K562 (cell line): ENCODE results near the gene CHTF8. TPM values are rescaled to one million over a fixed set of nuclear protein-coding genes. Genes with fewer than 3 reads are reported as not detected.

Source experiments
- ATAC-seq: fragments of 200-7000 bp; cut with Tn5 transposase; 3 replicates; pipeline ENCODE4 v1.9.1; 2020; ENCODE audit warnings: moderate library complexity
- BruUV-seq: library from RNA; stranded (reverse); fragments of 400-500 nt; replicated peaks from 2 replicates; lab custom pipeline; 2021; lab: Mats Ljungman, UMichigan
- CTCF ChIA-PET: fragments of 300-600 bp; formaldehyde crosslinking; extraction: SDS; loops from one replicate; lab custom pipeline; 2021; ENCODE audit warnings: low intra/inter-chr PET ratio; lab: Yijun Ruan, JAX
- POLR2A ChIA-PET: fragments of 300-600, 350-650 bp; sonication (Branson Sonifier 250); formaldehyde crosslinking; extraction: SDS; loops from one replicate; lab custom pipeline; 2021; ENCODE audit warnings: antibody characterized with exemption, inconsistent platforms; lab: Yijun Ruan, JAX
- DNase-seq, 4 experiments: peaks; one replicate each; pipeline versions ENCODE4 v3.0.0 to v3.0.0-alpha.2; 2011 to 2018; ENCODE audit warnings: low spot score in 3 of 4, mixed read lengths in 3 of 4; ENCODE audit errors: extremely low read depth in 1 of 4
- FAIRE-seq: peaks from 2 replicates; lab custom pipeline; 2011; peaks lifted over from hg19 to GRCh38; lab: Jason Lieb, UNC
- H2AFZ ChIP-seq: 2 replicates; pipeline ENCODE4 v1.6.0; 2011; ENCODE audit warnings: low read depth, low read length, control low read depth, inconsistent platforms
- H3K27ac ChIP-seq: fragments of 200-600 bp; 3 replicates; pipeline ENCODE4 v1.8.0; 2011; ENCODE audit warnings: low read depth, mild to moderate bottlenecking, control low read depth, inconsistent platforms, low read length, moderate library complexity, mixed read lengths; ENCODE audit errors: extremely low read depth
- H3K27me3 ChIP-seq, 2 experiments: fragments of 300-600 bp in 1 of 2; 2 replicates in 1 of 2; 3 replicates in 1 of 2; pipeline versions ENCODE4 v1.6.0 to v1.8.0; 2011; ENCODE audit warnings: inconsistent platforms in 2 of 2, low read length in 2 of 2, mild to moderate bottlenecking in 1 of 2, mixed read lengths in 1 of 2, moderate library complexity in 1 of 2; ENCODE audit not compliant: control insufficient read depth in 2 of 2, insufficient read depth in 2 of 2
- H3K36me3 ChIP-seq: fragments of 300-600 bp; 3 replicates; pipeline ENCODE4 v1.8.0; 2011; ENCODE audit warnings: mild to moderate bottlenecking, low read length, inconsistent platforms; ENCODE audit not compliant: control insufficient read depth, insufficient read depth
- H3K4me1 ChIP-seq, 2 experiments: fragments of 200-600 bp in 1 of 2; replicated peaks in 1 of 2; 2 replicates in 1 of 2; 3 replicates in 1 of 2; pipeline versions ENCODE4 v1.5.1 to v1.8.0; 2011; ENCODE audit warnings: inconsistent platforms in 2 of 2, low read length in 2 of 2, mild to moderate bottlenecking in 1 of 2, mixed read lengths in 1 of 2, moderate library complexity in 1 of 2; ENCODE audit not compliant: control insufficient read depth in 2 of 2, insufficient read depth in 2 of 2
- H3K4me2 ChIP-seq: 2 replicates; pipeline ENCODE4 v1.6.1; 2011; ENCODE audit warnings: low read length, control low read depth, inconsistent platforms, mixed read lengths; ENCODE audit not compliant: insufficient read depth
- H3K4me3 ChIP-seq: fragments of 200-600 bp; sonication (generic), shearing (Covaris generic); 2 replicates; pipeline ENCODE4 v1.5.1; 2016; ENCODE audit warnings: control low read depth, inconsistent platforms
- H3K79me2 ChIP-seq: fragments of 200-600 bp; 3 replicates; pipeline ENCODE4 v1.8.0; 2011; ENCODE audit warnings: low read length, inconsistent platforms; ENCODE audit not compliant: control insufficient read depth, insufficient read depth
- H3K9ac ChIP-seq, 2 experiments: 2 replicates each; pipeline versions ENCODE4 v1.6.0 to v1.6.1; 2011; ENCODE audit warnings: low read depth in 2 of 2, low read length in 2 of 2, control low read depth in 1 of 2, inconsistent platforms in 1 of 2, mild to moderate bottlenecking in 1 of 2, mixed read lengths in 1 of 2; ENCODE audit not compliant: insufficient read depth in 1 of 2
- H3K9me1 ChIP-seq: one replicate; pipeline ENCODE4 v1.6.0; 2011; ENCODE audit warnings: inconsistent platforms, mild to moderate bottlenecking, low read length, moderate library complexity; ENCODE audit not compliant: control insufficient read depth, insufficient read depth
- H3K9me3 ChIP-seq: replicated peaks from 2 replicates; pipeline ENCODE4 v1.5.1; 2011; ENCODE audit warnings: low read depth, low read length, inconsistent platforms; ENCODE audit not compliant: control insufficient read depth, insufficient read depth
- H4K20me1 ChIP-seq: replicated peaks from 2 replicates; pipeline ENCODE4 v1.6.1; 2011; ENCODE audit warnings: low read length, inconsistent platforms, mixed read lengths; ENCODE audit not compliant: control insufficient read depth, insufficient read depth
- BACH1 ChIP-seq: fragments of 200-800 bp; sonication (Bioruptor generic); IDR thresholded peaks from 2 replicates; pipeline ENCODE4 v1.6.1; 2016; ENCODE audit warnings: missing genetic modification characterization, missing compliant biosample characterization
- CBX2 ChIP-seq: fragments of 200-600 bp; sonication (generic); IDR thresholded peaks from one replicate; pipeline ENCODE4 v1.6.1; 2012; ENCODE audit warnings: mild to moderate bottlenecking, low read length, inconsistent platforms; ENCODE audit not compliant: insufficient read depth, poor library complexity, severe bottlenecking
- CBX3 ChIP-seq, 2 experiments: IDR thresholded peaks; 1 replicate in 1 of 2; 2 replicates in 1 of 2; pipeline ENCODE4 v1.6.1; 2012; ENCODE audit warnings: inconsistent platforms in 2 of 2, low read length in 2 of 2, borderline replicate concordance in 1 of 2, control low read depth in 1 of 2
- MECOM ChIP-seq: fragments of 250-450 bp; sonication (Bioruptor Pico); IDR thresholded peaks from 2 replicates; pipeline ENCODE4 v1.8.0; 2022; ENCODE audit warnings: inconsistent platforms
- NR2F6 ChIP-seq: fragments of 450-650 bp; formaldehyde crosslinking; IDR thresholded peaks from 2 replicates; pipeline ENCODE4 v1.4.0; 2020; ENCODE audit warnings: mild to moderate bottlenecking
- PML ChIP-seq: IDR thresholded peaks from 2 replicates; pipeline ENCODE4 v1.6.1; 2012; ENCODE audit warnings: low read length, inconsistent platforms
- ZC3H11A ChIP-seq: IDR thresholded peaks from 2 replicates; pipeline ENCODE4 v1.6.1; 2012; ENCODE audit warnings: low read depth, low read length, improper control_type of control experiment
- ZFPM2 ChIP-seq: fragments of 250-450 bp; sonication (Bioruptor Pico); IDR thresholded peaks from 2 replicates; pipeline ENCODE4 v1.5.1; 2022; ENCODE audit warnings: mild to moderate bottlenecking
- ZNF165 ChIP-seq: fragments of 250-450 bp; sonication (Bioruptor Pico); IDR thresholded peaks from 2 replicates; pipeline ENCODE4 v1.4.0; 2020; ENCODE audit warnings: borderline replicate concordance
- ZNF408 ChIP-seq: fragments of 250-450 bp; sonication (Bioruptor Pico); IDR thresholded peaks from 2 replicates; pipeline ENCODE4 v1.4.0; 2020; ENCODE audit warnings: low read depth, mild to moderate bottlenecking, moderate library complexity
- ZNF436 ChIP-seq: fragments of 250-450, 450-650 bp; sonication (Bioruptor Pico); formaldehyde crosslinking; IDR thresholded peaks from 2 replicates; pipeline ENCODE4 v1.7.0; 2020; ENCODE audit warnings: mild to moderate bottlenecking
- ZSCAN32 ChIP-seq: fragments of 450-650 bp; formaldehyde crosslinking; IDR thresholded peaks from 2 replicates; pipeline ENCODE4 v1.4.0; 2020; ENCODE audit warnings: mild to moderate bottlenecking, moderate library complexity
- WGBS: fragments of 100-300 bp; shearing (Covaris generic); methylation state at CpG from one replicate; pipeline ENCODE4 v1.1.6; 2016; ENCODE audit warnings: low coverage, mixed read lengths; ENCODE audit not compliant: insufficient coverage; ENCODE audit errors: missing lambda C conversion rate; 5-methylcytosine and 5-hydroxymethylcytosine counted together
- in situ Hi-C: fragments of 300-500 bp; cut with MboI; formaldehyde crosslinking; loops from 4 replicates; pipeline ENCODE4 v1.15.0; 2018; ENCODE audit warnings: inconsistent platforms, mixed read lengths
- intact Hi-C: fragments of 100-400 bp; cut with micrococcal nuclease; formaldehyde crosslinking; loops from 2 replicates; pipeline ENCODE4 v1.14.2; 2022
- polyA plus RNA-seq, 8 experiments: library from polyadenylated mRNA; depleted of rRNA in 4 of 8; stranded (reverse) in 5 of 8; unstranded in 3 of 8; fragments of >200 nt; fragmentation: Nextera tagmentation in 2 of 8; fragmentation: Illumina TruSeq in 1 of 8; extraction: Ambion mirVana in 2 of 8; extraction: Trizol in 1 of 8; gene quantifications; 2 replicates each; pipeline versions ENCODE4 v1.2.1 to v1.2.3, GENCODE V29; 2011 to 2014; ENCODE audit warnings: inconsistent platforms in 1 of 8, missing spikeins in 1 of 8
- total RNA-seq, 7 experiments: library from RNA; depleted of rRNA in 6 of 7; stranded (reverse); fragments of >200 nt in 6 of 7; fragmentation: Illumina TruSeq in 2 of 7; extraction: Trizol in 2 of 7; gene quantifications; 2 replicates each; pipeline versions ENCODE4 v1.2.1 to v1.2.3, GENCODE V29; 2011 to 2021; ENCODE audit warnings: low replicate concordance in 1 of 7

Gene CHTF8
- total and polyA plus RNA-seq, 9 of the 15 experiments (the other 6 are each of a cell fraction or from before 2014, with no cell fraction given): 20.2 to 199 (median 108) TPM

DNA sequence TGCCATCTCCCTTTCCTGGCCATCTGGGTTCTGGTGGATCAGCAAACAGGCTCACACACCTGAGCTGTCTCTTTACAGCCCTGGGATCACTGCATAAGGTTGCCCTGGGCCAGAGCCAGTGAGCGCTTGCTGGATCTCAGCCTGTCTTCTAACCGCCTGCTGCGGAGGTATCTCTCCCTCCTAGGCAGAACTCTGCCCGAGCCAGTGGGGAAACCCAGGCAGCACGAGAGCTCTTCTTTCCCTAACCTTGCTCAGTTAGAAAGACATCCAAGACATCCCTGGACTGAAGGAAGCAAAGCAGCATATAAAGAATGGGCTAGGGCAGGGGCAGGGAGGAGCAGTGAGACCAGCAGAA, 20.5 kb downstream of the CHTF8 start:
- WGBS: 81% methylated on average over 5 of the region's 5 CpGs
- H3K9me1 ChIP-seq: peaks cover 10% of the 10 kb centered on the region
- no peak for FAIRE-seq
- in situ Hi-C loops: loop anchor here (10.0 kb wide), 2 partner anchors 407 to 587 kb away; no protein-coding TSS in a partner anchor
- no peak for DNase-seq
- no peak overlapping the region for H3K4me2 ChIP-seq
- H4K20me1 ChIP-seq: 0 out of 2 replicates have a peak, but pooled peaks cover 10% of the 10 kb centered on the region
- CTCF ChIA-PET: interaction anchor here (0.9 kb wide), 2 partner anchors 13 to 209 kb away, joined by 3 read pairs; no protein-coding TSS in a partner anchor
- no peak for ATAC-seq
- no peak overlapping the region for H3K4me3 ChIP-seq
- H3K4me1 ChIP-seq: peaks cover 7 to 27% of the 10 kb centered on the region in 2 experiments; a peak in 4 of 5 replicates
- 0 out of 4 replicates have a peak overlapping the region, but pooled peaks of 1 of the 2 experiments have one; percentile 4 for H3K9ac ChIP-seq
- H3K27ac ChIP-seq: no peak overlapping the region
- H3K27me3 ChIP-seq: no peaks in the 10 kb centered on the region
- POLR2A ChIA-PET: interaction anchor here (0.6 to 1.0 kb wide), 3 partner anchors 10 to 156 kb away, joined by 3 to 5 read pairs (median 3); no protein-coding TSS in a partner anchor
- no peak for TF ChIP-seq ZFPM2
- no peak for TF ChIP-seq NR2F6 (CRISPR knock-in tag)
- TF ChIP-seq BACH1 (tag): no peak
- no peak for TF ChIP-seq CBX3 (IDR thresholded peaks at IDR 0.05; ENCODE audit: borderline replicate concordance in 1 of 2, low read length in 2 of 2)
- no peak for TF ChIP-seq ZC3H11A
- TF ChIP-seq ZNF165 (CRISPR knock-in tag): no peak
- TF ChIP-seq PML: no peak
- TF ChIP-seq MECOM: no peak
- TF ChIP-seq ZSCAN32: no peak
- no peak for TF ChIP-seq ZNF436 (CRISPR knock-in tag)
- no peak for TF ChIP-seq ZNF408 (CRISPR knock-in tag)
- no peak for TF ChIP-seq CBX2
- peaks cover 22% of the 10 kb centered on the region; the same call in 2 of the 3 replicates for H3K36me3 ChIP-seq
- H2AFZ ChIP-seq: no peak overlapping the region
- H3K9me3 ChIP-seq: no peaks in the 10 kb centered on the region
- no TSS peak for BruUV-seq
- intact Hi-C loops: loop anchor here (10.0 kb wide), 1 partner anchor 587 kb away; no protein-coding TSS in a partner anchor
- H3K79me2 ChIP-seq: no peaks in the 10 kb centered on the region
